DMS114 treated with DMSO at 0.1 percent for 48 hours (cell line): ENCODE results near the gene AIP.
A peak's percentile ranks its signal among the peaks of the same experiment; 100 is the strongest.

Source experiments
- DNase-seq: peaks from one replicate; lab custom pipeline; 2025; ENCODE audit not compliant: unreplicated experiment; lab: John Stamatoyannopoulos, UW

Gene AIP

GRCh38 chr11:67492801-67493547, 10.1 kb downstream of the AIP start:
- no peak for DNase-seq

GRCh38 chr11:67493548-67494370, 10.9 kb downstream of the AIP start:
- no peak for DNase-seq

GRCh38 chr11:67494371-67495233, 11.8 kb downstream of the AIP start:
- DNase-seq: no peak

GRCh38 chr11:67495234-67496005, 12.6 kb downstream of the AIP start:
- DNase-seq: no peak

GRCh38 chr11:67496113-67496512, 13.3 kb downstream of the AIP start:
- DNase-seq: no peak

GRCh38 chr11:67497656-67498291, 14.9 kb downstream of the AIP start:
- no peak for DNase-seq

- DNase-seq: no peak
Measured at GRCh38 chr11:67498544-67498972, 15.7 kb downstream of the AIP start.

- no peak for DNase-seq
Measured at GRCh38 chr11:67499808-67500483, 17.1 kb downstream of the AIP start.

- DNase-seq: no peak
Measured at GRCh38 chr11:67500484-67500821, 17.6 kb downstream of the AIP start.

GRCh38 chr11:67500831-67501715, 18.2 kb downstream of the AIP start:
- DNase-seq: no peak

- no peak for DNase-seq
Measured at GRCh38 chr11:67501854-67502253, 19.0 kb downstream of the AIP start.

GRCh38 chr11:67502328-67502979, 19.6 kb downstream of the AIP start:
- no peak for DNase-seq

- DNase-seq: no peak
Measured at GRCh38 chr11:67503119-67504004, 20.5 kb downstream of the AIP start.

- DNase-seq: no peak
Measured at GRCh38 chr11:67504005-67504949, 21.5 kb downstream of the AIP start.

- peak; percentile 49 for DNase-seq
Measured at GRCh38 chr11:67504950-67505581, 22.2 kb downstream of the AIP start, which contains the start of gene PITPNM1. PITPNM1 (minus strand) TSS chr11:67505363; CDS start chr11:67504180, 1,183 bp downstream.
